Osteoblast (primary cell): ENCODE data around the gene FNBP1L. TPM values are rescaled to one million over a fixed set of nuclear protein-coding genes. Genes with fewer than 3 reads are reported as not detected.
A peak's percentile ranks its signal among the peaks of the same experiment; 100 is the strongest.

Source experiments
- DNase-seq: peaks from one replicate; pipeline ENCODE4 v3.0.0; 2011; ENCODE audit warnings: low spot score, mixed read lengths; ENCODE audit not compliant: insufficient read length; ENCODE audit errors: missing footprints
- H2AFZ ChIP-seq: 2 replicates; pipeline ENCODE4 v1.6.0; 2011; ENCODE audit warnings: mild to moderate bottlenecking, low read length
- H3K27ac ChIP-seq: 2 replicates; pipeline ENCODE4 v1.5.1; 2011; ENCODE audit warnings: mild to moderate bottlenecking, low read depth, low read length, moderate library complexity
- H3K27me3 ChIP-seq: 2 replicates; pipeline ENCODE4 v1.6.0; 2012; ENCODE audit warnings: mild to moderate bottlenecking, control low read depth, inconsistent platforms, low read length, moderate library complexity; ENCODE audit not compliant: insufficient read depth
- H3K36me3 ChIP-seq: 2 replicates; pipeline ENCODE4 v1.5.1; 2011; ENCODE audit warnings: mild to moderate bottlenecking, low read length, control low read depth, moderate library complexity; ENCODE audit not compliant: insufficient read depth
- H3K4me1 ChIP-seq: 2 replicates; pipeline ENCODE4 v1.5.1; 2011; ENCODE audit warnings: mild to moderate bottlenecking, low read length, control low read depth, moderate library complexity; ENCODE audit not compliant: insufficient read depth
- H3K4me2 ChIP-seq: 2 replicates; pipeline ENCODE4 v1.6.0; 2011; ENCODE audit warnings: mild to moderate bottlenecking, low read length; ENCODE audit not compliant: insufficient read depth
- H3K4me3 ChIP-seq: fragments of 200-600 bp; sonication (generic); 3 replicates; pipeline ENCODE4 v1.5.1; 2012; ENCODE audit warnings: mild to moderate bottlenecking, low read length, inconsistent platforms; ENCODE audit not compliant: insufficient read depth
- H3K79me2 ChIP-seq: 2 replicates; pipeline ENCODE4 v1.6.0; 2012; ENCODE audit warnings: mild to moderate bottlenecking, low read length, control low read depth, inconsistent platforms; ENCODE audit not compliant: insufficient read depth
- H3K9me3 ChIP-seq: 2 replicates; pipeline ENCODE4 v1.5.1; 2011; ENCODE audit warnings: low read depth, low read length, control low read depth
- H4K20me1 ChIP-seq: 2 replicates; pipeline ENCODE4 v1.6.0; 2012; ENCODE audit warnings: mild to moderate bottlenecking, low read length, control low read depth; ENCODE audit not compliant: insufficient read depth
- total RNA-seq: library from RNA; depleted of rRNA; stranded (reverse); fragments of >200 nt; gene quantifications from 2 replicates; pipeline ENCODE4 v1.2.3, GENCODE V29; 2012
- TF ChIP-seq, protein P1 (sequence below): IDR thresholded peaks from 2 replicates; pipeline ENCODE4 v1.5.1; 2011; ENCODE audit warnings: mild to moderate bottlenecking, low read depth, low read length, moderate library complexity; ENCODE audit errors: extremely low read depth

The FNBP1L gene
- total RNA-seq, 1 donor, result 8.7 TPM

- Histone ChIP-seq H2AFZ (peak overlapping the region; percentile 19), H3K79me2 (no peaks in the 10 kb centered on the region), H3K4me3 (no peak overlapping the region), H3K36me3 (no peaks in the 10 kb centered on the region), H3K27me3 (no peaks in the 10 kb centered on the region), H3K9me3 (no peaks in the 10 kb centered on the region), H3K27ac (no peak overlapping the region), H4K20me1 (no peaks in the 10 kb centered on the region), H3K4me2 (no peak overlapping the region), H3K4me1 (no peaks in the 10 kb centered on the region)
- no peak for DNase-seq
- TF ChIP-seq, protein P1, sequence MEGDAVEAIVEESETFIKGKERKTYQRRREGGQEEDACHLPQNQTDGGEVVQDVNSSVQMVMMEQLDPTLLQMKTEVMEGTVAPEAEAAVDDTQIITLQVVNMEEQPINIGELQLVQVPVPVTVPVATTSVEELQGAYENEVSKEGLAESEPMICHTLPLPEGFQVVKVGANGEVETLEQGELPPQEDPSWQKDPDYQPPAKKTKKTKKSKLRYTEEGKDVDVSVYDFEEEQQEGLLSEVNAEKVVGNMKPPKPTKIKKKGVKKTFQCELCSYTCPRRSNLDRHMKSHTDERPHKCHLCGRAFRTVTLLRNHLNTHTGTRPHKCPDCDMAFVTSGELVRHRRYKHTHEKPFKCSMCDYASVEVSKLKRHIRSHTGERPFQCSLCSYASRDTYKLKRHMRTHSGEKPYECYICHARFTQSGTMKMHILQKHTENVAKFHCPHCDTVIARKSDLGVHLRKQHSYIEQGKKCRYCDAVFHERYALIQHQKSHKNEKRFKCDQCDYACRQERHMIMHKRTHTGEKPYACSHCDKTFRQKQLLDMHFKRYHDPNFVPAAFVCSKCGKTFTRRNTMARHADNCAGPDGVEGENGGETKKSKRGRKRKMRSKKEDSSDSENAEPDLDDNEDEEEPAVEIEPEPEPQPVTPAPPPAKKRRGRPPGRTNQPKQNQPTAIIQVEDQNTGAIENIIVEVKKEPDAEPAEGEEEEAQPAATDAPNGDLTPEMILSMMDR, result no peak
These were observed 33.2 kb upstream of the FNBP1L start for GRCh38 chr1:93414749-93415148.

DNA sequence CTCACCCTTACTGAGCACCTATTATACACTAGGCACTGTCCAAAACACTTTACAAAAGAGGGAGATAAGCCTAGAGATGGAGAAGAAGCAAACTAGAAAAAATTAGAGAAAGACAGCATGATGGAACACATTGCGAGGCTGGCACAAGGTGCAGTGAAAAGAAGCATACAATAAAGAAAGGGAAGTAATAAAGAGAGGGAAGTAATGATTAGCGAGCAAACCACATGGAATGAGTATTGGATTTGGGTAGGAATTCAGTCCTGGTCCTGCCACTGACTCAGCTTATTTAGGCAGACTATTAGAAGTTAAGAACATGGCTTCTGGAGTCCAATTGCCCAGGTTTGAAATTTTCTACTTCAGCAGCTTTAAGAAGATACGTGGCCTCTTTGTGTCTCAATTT, 32.6 kb upstream of the FNBP1L start:
- Histone ChIP-seq H2AFZ (no peak overlapping the region), H3K27me3 (no peaks in the 10 kb centered on the region), H4K20me1 (no peaks in the 10 kb centered on the region), H3K27ac (no peak overlapping the region), H3K36me3 (no peaks in the 10 kb centered on the region), H3K4me3 (no peak overlapping the region), H3K79me2 (no peaks in the 10 kb centered on the region), H3K4me2 (no peak overlapping the region), H3K9me3 (no peaks in the 10 kb centered on the region), H3K4me1 (no peaks in the 10 kb centered on the region)
- DNase-seq, result no peak
- TF ChIP-seq, protein P1, result no peak

GRCh38 chr1:93416183-93416582, 31.7 kb upstream of the FNBP1L start:
- Histone ChIP-seq H4K20me1 (no peaks in the 10 kb centered on the region), H3K27me3 (no peaks in the 10 kb centered on the region), H3K4me2 (no peak overlapping the region), H3K79me2 (no peaks in the 10 kb centered on the region), H3K9me3 (no peaks in the 10 kb centered on the region), H3K4me3 (no peak overlapping the region), H2AFZ (no peak overlapping the region), H3K4me1 (no peaks in the 10 kb centered on the region), H3K27ac (no peak overlapping the region), H3K36me3 (no peaks in the 10 kb centered on the region)
- TF ChIP-seq, protein P1, result no peak
- no peak for DNase-seq

GRCh38 chr1:93419344-93419743, 28.6 kb upstream of the FNBP1L start:
- Histone ChIP-seq H3K9me3 (no peaks in the 10 kb centered on the region), H4K20me1 (no peaks in the 10 kb centered on the region), H2AFZ (no peak overlapping the region), H3K4me3 (no peak overlapping the region), H3K27ac (no peak overlapping the region), H3K27me3 (no peaks in the 10 kb centered on the region), H3K4me2 (no peak overlapping the region), H3K36me3 (no peaks in the 10 kb centered on the region), H3K79me2 (no peaks in the 10 kb centered on the region), H3K4me1 (no peaks in the 10 kb centered on the region)
- DNase-seq, result no peak
- TF ChIP-seq, protein P1, result no peak
